Measurements from ENCODE around the gene ZNF670.

ZNF670 gene

DNA sequence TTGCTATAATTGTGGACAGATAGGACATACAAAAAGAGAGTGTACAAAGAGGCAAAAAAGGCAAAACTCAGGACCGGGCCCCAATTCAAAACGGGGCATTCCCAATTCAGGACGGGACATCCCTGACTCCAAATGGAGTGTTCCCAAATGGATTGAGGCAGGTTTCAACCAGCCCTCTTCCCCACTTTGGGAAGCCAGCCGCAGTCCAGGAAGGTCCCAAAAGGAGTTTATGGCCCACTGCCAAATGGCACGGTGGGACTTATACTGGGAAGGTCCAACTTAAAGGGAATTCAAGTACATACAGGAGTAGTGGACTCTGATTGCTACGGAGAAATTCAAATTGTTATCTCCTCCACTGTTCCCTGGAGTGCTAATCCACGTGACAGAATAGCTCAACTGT, 29.1 kb upstream of the ZNF670 start:
- H3K27ac ChIP-seq (ENCODE audit: low read length), result no peak overlapping the region
- H3K36me3 ChIP-seq (replicated peaks; ENCODE audit: low read depth, low read length), result peaks cover 6% of the 10 kb centered on the region
- no peak for TF ChIP-seq EZH2phosphoT487 (IDR thresholded peaks at IDR 0.05; ENCODE audit: low read depth)
- TF ChIP-seq, protein P1, sequence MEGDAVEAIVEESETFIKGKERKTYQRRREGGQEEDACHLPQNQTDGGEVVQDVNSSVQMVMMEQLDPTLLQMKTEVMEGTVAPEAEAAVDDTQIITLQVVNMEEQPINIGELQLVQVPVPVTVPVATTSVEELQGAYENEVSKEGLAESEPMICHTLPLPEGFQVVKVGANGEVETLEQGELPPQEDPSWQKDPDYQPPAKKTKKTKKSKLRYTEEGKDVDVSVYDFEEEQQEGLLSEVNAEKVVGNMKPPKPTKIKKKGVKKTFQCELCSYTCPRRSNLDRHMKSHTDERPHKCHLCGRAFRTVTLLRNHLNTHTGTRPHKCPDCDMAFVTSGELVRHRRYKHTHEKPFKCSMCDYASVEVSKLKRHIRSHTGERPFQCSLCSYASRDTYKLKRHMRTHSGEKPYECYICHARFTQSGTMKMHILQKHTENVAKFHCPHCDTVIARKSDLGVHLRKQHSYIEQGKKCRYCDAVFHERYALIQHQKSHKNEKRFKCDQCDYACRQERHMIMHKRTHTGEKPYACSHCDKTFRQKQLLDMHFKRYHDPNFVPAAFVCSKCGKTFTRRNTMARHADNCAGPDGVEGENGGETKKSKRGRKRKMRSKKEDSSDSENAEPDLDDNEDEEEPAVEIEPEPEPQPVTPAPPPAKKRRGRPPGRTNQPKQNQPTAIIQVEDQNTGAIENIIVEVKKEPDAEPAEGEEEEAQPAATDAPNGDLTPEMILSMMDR (IDR thresholded peaks at IDR 0.05; ENCODE audit: low read depth, low read length), result no peak
- no peak overlapping the region for H2AFZ ChIP-seq (ENCODE audit: low read depth, low read length)
- H3K79me2 ChIP-seq (ENCODE audit: low read length), result peaks cover 15% of the 10 kb centered on the region
- H3K27me3 ChIP-seq (ENCODE audit: low read depth, low read length), result no peaks in the 10 kb centered on the region
- no peak overlapping the region for H3K4me2 ChIP-seq (ENCODE audit: low read length)
- no peak overlapping the region for H3K4me3 ChIP-seq (ENCODE audit: low read length)
- no peaks in the 10 kb centered on the region for H3K9me3 ChIP-seq (ENCODE audit: insufficient read depth, low read length)
- no peaks in the 10 kb centered on the region for H4K20me1 ChIP-seq (ENCODE audit: insufficient read depth, low read length)
- no peak overlapping the region for H3K9ac ChIP-seq (ENCODE audit: low read length)
- H3K4me1 ChIP-seq (ENCODE audit: low read length), result peaks cover 4% of the 10 kb centered on the region; the same call in 1 of the 2 replicates

DNA sequence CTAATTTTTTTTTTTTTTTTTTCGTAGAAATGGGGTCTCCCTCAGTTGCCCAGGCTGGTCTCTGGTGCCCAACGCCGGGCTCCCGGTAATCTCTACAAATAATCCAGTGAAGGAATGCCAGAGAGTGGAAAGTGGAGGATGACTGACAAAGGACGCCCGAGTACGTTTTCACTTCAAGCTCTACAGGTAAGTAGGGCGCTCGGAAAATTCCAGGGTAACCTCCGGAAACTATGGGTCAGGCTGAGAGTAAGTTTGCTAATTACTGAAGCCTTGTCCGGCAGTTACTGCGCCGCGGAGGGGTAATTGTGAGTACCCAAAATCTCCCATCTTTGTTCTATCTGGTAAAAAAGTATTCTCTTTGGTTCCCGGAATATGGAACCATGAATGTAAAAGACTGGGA, 27.4 kb upstream of the ZNF670 start:
- TF ChIP-seq, protein P1 (IDR thresholded peaks at IDR 0.05; ENCODE audit: low read depth, low read length), result no peak
- no peak for TF ChIP-seq EZH2phosphoT487 (IDR thresholded peaks at IDR 0.05; ENCODE audit: low read depth)
- Histone ChIP-seq H4K20me1 (ENCODE audit: insufficient read depth, low read length) (no peaks in the 10 kb centered on the region), H3K9me3 (ENCODE audit: insufficient read depth, low read length) (peaks cover 16% of the 10 kb centered on the region), H3K4me3 (ENCODE audit: low read length) (no peak overlapping the region), H3K9ac (ENCODE audit: low read length) (no peak overlapping the region), H3K27ac (ENCODE audit: low read length) (no peak overlapping the region), H3K4me2 (ENCODE audit: low read length) (no peak overlapping the region), H3K79me2 (ENCODE audit: low read length) (peaks cover 28% of the 10 kb centered on the region), H3K27me3 (ENCODE audit: low read depth, low read length) (no peaks in the 10 kb centered on the region), H3K4me1 (ENCODE audit: low read length) (peaks cover 4% of the 10 kb centered on the region; the same call in 1 of the 2 replicates), H3K36me3 (replicated peaks; ENCODE audit: low read depth, low read length) (peaks cover 22% of the 10 kb centered on the region), H2AFZ (ENCODE audit: low read depth, low read length) (no peak overlapping the region)

DNA sequence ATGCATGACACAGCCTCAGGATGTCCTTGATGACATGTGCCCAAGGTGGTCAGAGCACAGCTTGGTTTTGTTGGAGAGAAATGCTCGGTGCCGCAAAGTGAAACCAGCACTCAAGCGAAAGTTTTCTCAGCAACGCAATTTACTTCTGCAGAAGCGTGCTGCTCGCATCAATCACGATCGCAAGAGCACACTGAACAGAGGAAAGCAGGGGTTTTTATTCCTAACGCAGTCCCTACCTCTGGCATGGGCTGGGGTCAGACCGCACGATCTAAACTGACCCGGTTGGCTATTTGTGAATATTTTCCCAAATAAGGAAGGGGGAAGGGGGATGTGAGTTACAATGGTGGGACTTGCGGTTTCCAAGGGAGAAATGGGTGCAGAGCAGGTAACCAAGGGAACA, 26.4 kb upstream of the ZNF670 start:
- Histone ChIP-seq H3K4me3 (ENCODE audit: low read length) (peak overlapping the region; percentile 89; the same call in 1 of the 2 replicates), H3K27ac (ENCODE audit: low read length) (no peak overlapping the region), H2AFZ (ENCODE audit: low read depth, low read length) (no peak overlapping the region), H3K4me1 (ENCODE audit: low read length) (peaks cover 4% of the 10 kb centered on the region; the same call in 1 of the 2 replicates), H3K27me3 (ENCODE audit: low read depth, low read length) (no peaks in the 10 kb centered on the region), H3K36me3 (replicated peaks; ENCODE audit: low read depth, low read length) (peaks cover 31% of the 10 kb centered on the region), H3K79me2 (ENCODE audit: low read length) (peaks cover 34% of the 10 kb centered on the region), H3K4me2 (ENCODE audit: low read length) (peak overlapping the region; percentile 74), H3K9me3 (ENCODE audit: insufficient read depth, low read length) (peaks cover 25% of the 10 kb centered on the region), H3K9ac (ENCODE audit: low read length) (no peak overlapping the region), H4K20me1 (ENCODE audit: insufficient read depth, low read length) (no peaks in the 10 kb centered on the region)
- no peak for TF ChIP-seq EZH2phosphoT487 (IDR thresholded peaks at IDR 0.05; ENCODE audit: low read depth)
- TF ChIP-seq, protein P1 (IDR thresholded peaks at IDR 0.05; ENCODE audit: low read depth, low read length), result no peak

DNA sequence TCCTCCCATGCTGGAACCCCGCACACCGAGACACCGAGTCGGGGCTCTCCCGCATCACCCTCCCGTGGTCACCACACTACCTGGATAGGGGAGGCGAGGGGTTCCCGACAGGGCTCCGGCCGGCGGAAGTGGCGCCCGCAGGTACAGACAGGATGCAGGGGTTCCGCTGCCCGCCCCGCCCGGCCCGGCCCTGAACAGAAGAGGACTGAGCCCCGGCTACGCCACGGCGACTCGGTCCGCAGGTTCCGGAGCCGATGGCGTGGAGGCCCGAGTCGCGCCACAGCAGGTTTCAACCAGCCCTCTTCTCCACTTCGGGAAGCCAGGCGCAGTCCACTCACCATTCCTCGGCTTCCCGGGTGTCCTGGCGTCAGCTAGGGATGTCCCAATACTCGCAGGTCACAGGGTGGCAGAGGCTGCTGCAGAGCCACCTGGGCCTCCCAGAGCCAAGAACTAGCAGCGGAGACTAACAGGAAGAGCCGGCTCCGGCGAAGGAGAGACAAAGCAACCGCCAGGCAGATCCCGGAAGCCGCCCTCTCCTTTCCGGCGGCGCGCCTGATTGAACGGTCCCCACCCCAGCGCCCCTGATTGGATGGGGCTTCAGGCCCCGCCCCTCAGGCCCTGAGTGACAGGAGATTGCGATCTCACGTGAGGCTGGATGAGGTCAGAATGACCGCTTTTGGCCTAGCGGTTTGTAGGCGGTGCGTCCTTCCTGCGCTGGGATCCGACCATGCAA, 25.4 kb upstream of the ZNF670 start, which contains the start of gene ZNF669:
ZNF669 (minus strand) TSS at position 498 of the 733 bp plus-strand sequence; CDS start at position 341, 157 bp downstream.
- Histone ChIP-seq H3K4me2 (ENCODE audit: low read length) (peak within 1 kb of the TSS; percentile 74), H3K27me3 (ENCODE audit: low read depth, low read length) (no peaks in the 10 kb centered on the region), H3K36me3 (replicated peaks; ENCODE audit: low read depth, low read length) (peaks cover 34% of the 10 kb centered on the region), H3K4me1 (ENCODE audit: low read length) (peaks cover 4% of the 10 kb centered on the region; the same call in 1 of the 2 replicates), H3K9me3 (ENCODE audit: insufficient read depth, low read length) (peaks cover 25% of the 10 kb centered on the region), H3K9ac (ENCODE audit: low read length) (peak within 1 kb of the TSS; percentile 90), H4K20me1 (ENCODE audit: insufficient read depth, low read length) (no peaks in the 10 kb centered on the region), H3K79me2 (ENCODE audit: low read length) (peaks cover 34% of the 10 kb centered on the region), H3K4me3 (ENCODE audit: low read length) (peak within 1 kb of the TSS; percentile 89), H3K27ac (ENCODE audit: low read length) (peak within 1 kb of the TSS; percentile 71), H2AFZ (ENCODE audit: low read depth, low read length) (peak within 1 kb of the TSS; percentile 84)
- TF ChIP-seq EZH2phosphoT487 (IDR thresholded peaks at IDR 0.05; ENCODE audit: low read depth), result no peak
- TF ChIP-seq, protein P1 (IDR thresholded peaks at IDR 0.05; ENCODE audit: low read depth, low read length), result no peak
